Measurements from ENCODE around the gene CYBRD1.

- no peak for TF ChIP-seq POLR2A (IDR thresholded peaks at IDR 0.05; ENCODE audit: extremely low read depth, insufficient read length)
- TF ChIP-seq MYC (IDR thresholded peaks at IDR 0.05; ENCODE audit: low read depth, low read length): no peak
These were observed 77.9 kb downstream of the CYBRD1 start for GRCh38 chr2:171600126-171600525.
